Neural progenitor cell (in vitro differentiated cells): Measurements from ENCODE around the gene CSRNP3. TPM values are rescaled to one million over a fixed set of nuclear protein-coding genes. Genes with fewer than 3 reads are reported as not detected.

Experiments used
- DNase-seq: peaks from one replicate; pipeline ENCODE4 v3.0.0-alpha.2; 2016; ENCODE audit warnings: low spot score
- H2AFZ ChIP-seq: fragments of 200-600 bp; sonication (generic); replicated peaks from 2 replicates; pipeline ENCODE4 v1.6.1; 2016; ENCODE audit warnings: antibody characterized with exemption
- H3F3A ChIP-seq: fragments of 200-600 bp; sonication (generic); 2 replicates; pipeline ENCODE4 v1.6.1; 2016; ENCODE audit warnings: antibody characterized with exemption, low read depth
- H3K27ac ChIP-seq: fragments of 200-600 bp; sonication (generic); 2 replicates; pipeline ENCODE4 v1.5.1; 2016; ENCODE audit warnings: mild to moderate bottlenecking
- H3K27me3 ChIP-seq: fragments of 200-600 bp; sonication (generic); 2 replicates; pipeline ENCODE4 v1.6.1; 2016; ENCODE audit warnings: mild to moderate bottlenecking, moderate library complexity
- H3K36me3 ChIP-seq: fragments of 200-600 bp; sonication (generic); 2 replicates; pipeline ENCODE4 v1.5.1; 2016
- H3K4me1 ChIP-seq: fragments of 200-600 bp; sonication (generic); 2 replicates; pipeline ENCODE4 v1.6.1; 2016; ENCODE audit warnings: mixed run types
- H3K4me2 ChIP-seq: fragments of 200-600 bp; sonication (generic); 2 replicates; pipeline ENCODE4 v1.6.1; 2016
- H3K4me3 ChIP-seq: fragments of 200-600 bp; sonication (generic); 2 replicates; pipeline ENCODE4 v1.5.1; 2016
- H3K79me2 ChIP-seq: fragments of 200-600 bp; sonication (generic); 2 replicates; pipeline ENCODE4 v1.6.1; 2016; ENCODE audit warnings: low read depth
- H3K9ac ChIP-seq: fragments of 200-600 bp; sonication (generic); 2 replicates; pipeline ENCODE4 v1.6.1; 2016
- H3K9me3 ChIP-seq: fragments of 200-600 bp; sonication (generic); 2 replicates; pipeline ENCODE4 v1.5.1; 2016; ENCODE audit warnings: low read depth
- H4K20me1 ChIP-seq: fragments of 200-600 bp; sonication (generic); 2 replicates; pipeline ENCODE4 v1.6.1; 2016; ENCODE audit warnings: low read depth
- H3K27ac Mint-ChIP-seq: 3 replicates; pipeline ENCODE4 v1.8.0; 2021; ENCODE audit warnings: mixed read lengths
- H3K27me3 Mint-ChIP-seq: 2 replicates; pipeline ENCODE4 v1.8.0; 2022; ENCODE audit warnings: low read depth, mild to moderate bottlenecking, inconsistent platforms, moderate library complexity, mixed read lengths; ENCODE audit not compliant: insufficient read depth
- H3K36me3 Mint-ChIP-seq: 3 replicates; pipeline ENCODE4 v1.8.0; 2021; ENCODE audit warnings: mixed read lengths
- H3K4me1 Mint-ChIP-seq: 3 replicates; pipeline ENCODE4 v1.8.0; 2021; ENCODE audit warnings: mixed read lengths
- H3K4me3 Mint-ChIP-seq: 3 replicates; pipeline ENCODE4 v1.8.0; 2021; ENCODE audit warnings: mild to moderate bottlenecking, moderate library complexity, mixed read lengths
- H3K9me3 Mint-ChIP-seq: 3 replicates; pipeline ENCODE4 v1.8.0; 2020; ENCODE audit warnings: mixed read lengths
- EZH2 ChIP-seq: fragments of 200-600 bp; sonication (generic); IDR thresholded peaks from 2 replicates; pipeline ENCODE4 v1.6.1; 2017; ENCODE audit warnings: antibody characterized with exemption, mild to moderate bottlenecking, moderate library complexity
- EZH2phosphoT487 ChIP-seq: fragments of 200-600 bp; sonication (generic); IDR thresholded peaks from 2 replicates; pipeline ENCODE4 v1.6.1; 2017; ENCODE audit warnings: antibody characterized with exemption
- total RNA-seq: library from RNA; depleted of rRNA; stranded (reverse); fragments of >200 nt; gene quantifications from 2 replicates; pipeline ENCODE4 v1.2.3, GENCODE V29; 2015; ENCODE audit warnings: low replicate concordance
- TF ChIP-seq, protein P1 (sequence below): fragments of 200-600 bp; sonication (generic); IDR thresholded peaks from 2 replicates; pipeline ENCODE4 v1.5.1; 2017; ENCODE audit warnings: antibody characterized with exemption, mild to moderate bottlenecking

CSRNP3 gene
- total RNA-seq, 1 donor from 2014 or later: 16.9 TPM

DNA sequence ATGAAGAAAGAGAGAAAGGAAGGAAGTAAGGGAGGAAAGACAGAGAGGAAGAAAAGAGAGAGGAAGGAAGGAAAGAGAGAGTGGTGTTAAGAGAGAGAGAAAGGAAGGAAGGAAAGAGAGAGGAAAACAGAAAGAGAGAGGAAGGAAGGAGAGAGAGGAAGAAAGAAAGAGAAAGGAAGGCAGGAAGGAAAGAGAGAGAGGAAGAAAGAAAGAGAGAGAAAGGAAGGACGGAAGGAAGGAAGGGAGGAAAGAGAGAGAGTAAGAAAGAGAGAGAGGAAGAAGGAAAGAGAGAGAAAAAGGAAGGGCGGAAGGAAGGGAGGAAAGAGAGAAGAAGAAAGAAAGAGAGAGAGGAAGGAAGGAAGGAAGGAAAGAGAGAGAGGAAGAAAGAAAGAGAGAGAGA, 197.1 kb downstream of the CSRNP3 start:
- H3K27ac Mint-ChIP-seq: no peak overlapping the region
- Histone ChIP-seq H4K20me1 (no peaks in the 10 kb centered on the region), H3K27me3 (no peaks in the 10 kb centered on the region), H3K4me2 (no peak overlapping the region), H3K9ac (no peak overlapping the region), H3K4me3 (no peak overlapping the region), H2AFZ (no peak overlapping the region), H3K9me3 (no peaks in the 10 kb centered on the region), H3K79me2 (no peaks in the 10 kb centered on the region), H3F3A (no peaks in the 10 kb centered on the region), H3K36me3 (peaks cover 9% of the 10 kb centered on the region), H3K4me1 (no peaks in the 10 kb centered on the region), H3K27ac (no peak overlapping the region)
- H3K36me3 Mint-ChIP-seq: peaks cover 61% of the 10 kb centered on the region
- no peak overlapping the region for H3K4me3 Mint-ChIP-seq
- H3K4me1 Mint-ChIP-seq: no peaks in the 10 kb centered on the region
- DNase-seq: no peak
- peaks cover 3% of the 10 kb centered on the region for H3K9me3 Mint-ChIP-seq
- TF ChIP-seq, protein P1, sequence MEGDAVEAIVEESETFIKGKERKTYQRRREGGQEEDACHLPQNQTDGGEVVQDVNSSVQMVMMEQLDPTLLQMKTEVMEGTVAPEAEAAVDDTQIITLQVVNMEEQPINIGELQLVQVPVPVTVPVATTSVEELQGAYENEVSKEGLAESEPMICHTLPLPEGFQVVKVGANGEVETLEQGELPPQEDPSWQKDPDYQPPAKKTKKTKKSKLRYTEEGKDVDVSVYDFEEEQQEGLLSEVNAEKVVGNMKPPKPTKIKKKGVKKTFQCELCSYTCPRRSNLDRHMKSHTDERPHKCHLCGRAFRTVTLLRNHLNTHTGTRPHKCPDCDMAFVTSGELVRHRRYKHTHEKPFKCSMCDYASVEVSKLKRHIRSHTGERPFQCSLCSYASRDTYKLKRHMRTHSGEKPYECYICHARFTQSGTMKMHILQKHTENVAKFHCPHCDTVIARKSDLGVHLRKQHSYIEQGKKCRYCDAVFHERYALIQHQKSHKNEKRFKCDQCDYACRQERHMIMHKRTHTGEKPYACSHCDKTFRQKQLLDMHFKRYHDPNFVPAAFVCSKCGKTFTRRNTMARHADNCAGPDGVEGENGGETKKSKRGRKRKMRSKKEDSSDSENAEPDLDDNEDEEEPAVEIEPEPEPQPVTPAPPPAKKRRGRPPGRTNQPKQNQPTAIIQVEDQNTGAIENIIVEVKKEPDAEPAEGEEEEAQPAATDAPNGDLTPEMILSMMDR: no peak
- TF ChIP-seq EZH2: no peak
- TF ChIP-seq EZH2phosphoT487: no peak
- no peaks in the 10 kb centered on the region for H3K27me3 Mint-ChIP-seq

DNA sequence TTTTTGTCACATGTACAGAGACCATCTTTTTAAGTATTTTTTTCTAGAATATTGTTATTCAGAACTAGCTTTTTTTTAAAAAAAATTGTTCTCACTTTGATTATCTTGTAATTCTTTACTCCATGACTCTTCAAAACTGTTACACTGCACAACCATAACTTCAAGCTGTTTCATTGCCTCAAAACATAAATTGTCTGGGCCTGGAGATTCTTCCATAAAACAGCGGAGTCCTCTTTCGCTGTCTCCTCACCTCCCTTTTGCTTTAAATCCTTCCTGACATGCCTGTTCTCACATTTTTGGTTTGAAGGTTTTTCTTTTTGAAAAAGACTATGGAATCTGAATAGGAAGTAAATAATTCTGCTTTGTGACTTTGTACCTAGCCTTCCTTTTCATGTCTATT, 197.9 kb downstream of the CSRNP3 start:
- Histone ChIP-seq H3K4me3 (no peak overlapping the region), H3K79me2 (no peaks in the 10 kb centered on the region), H3K9me3 (no peaks in the 10 kb centered on the region), H2AFZ (no peak overlapping the region), H3F3A (no peaks in the 10 kb centered on the region), H3K36me3 (peaks cover 9% of the 10 kb centered on the region), H3K4me2 (no peak overlapping the region), H3K27me3 (no peaks in the 10 kb centered on the region), H3K9ac (no peak overlapping the region), H3K27ac (no peak overlapping the region), H4K20me1 (no peaks in the 10 kb centered on the region), H3K4me1 (no peaks in the 10 kb centered on the region)
- Mint-ChIP-seq H3K27ac (no peak overlapping the region), H3K9me3 (peaks cover 8% of the 10 kb centered on the region), H3K4me1 (no peaks in the 10 kb centered on the region), H3K4me3 (no peak overlapping the region), H3K36me3 (peaks cover 62% of the 10 kb centered on the region), H3K27me3 (no peaks in the 10 kb centered on the region)
- DNase-seq: no peak
- TF ChIP-seq EZH2phosphoT487 (no peak), EZH2 (no peak)
- TF ChIP-seq, protein P1: no peak

DNA sequence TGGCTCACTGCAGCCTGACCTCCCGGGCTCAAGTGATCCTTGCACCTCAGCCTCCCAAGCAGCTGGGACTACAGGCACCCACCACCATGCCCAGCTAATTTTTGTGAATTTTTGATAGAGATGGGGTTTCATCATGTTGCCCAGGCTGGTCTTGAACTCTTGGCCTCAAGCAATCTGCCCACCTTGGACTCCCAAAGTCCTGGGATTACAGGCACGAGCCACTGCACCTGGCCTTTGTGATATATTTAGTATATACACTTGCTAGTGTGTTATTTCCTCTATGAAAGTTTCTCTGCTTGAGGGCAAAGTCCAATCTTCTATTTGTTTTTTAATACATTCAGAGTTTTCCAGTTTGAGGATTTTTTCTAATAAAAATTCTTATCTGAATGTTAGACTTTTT, 205.3 kb downstream of the CSRNP3 start:
- no peak for DNase-seq
- peaks cover 75% of the 10 kb centered on the region for H3K36me3 Mint-ChIP-seq
- no peak overlapping the region for H3K9ac ChIP-seq

More for the DNA sequence above, 205.3 kb downstream of the CSRNP3 start:
- no peaks in the 10 kb centered on the region for H3K27me3 ChIP-seq
- Mint-ChIP-seq H3K4me1 (peaks cover 2% of the 10 kb centered on the region), H3K27me3 (peaks cover 2% of the 10 kb centered on the region), H3K9me3 (peaks cover 8% of the 10 kb centered on the region), H3K4me3 (no peak overlapping the region), H3K27ac (no peak overlapping the region)
- peaks cover 13% of the 10 kb centered on the region for H3K36me3 ChIP-seq
- no peak overlapping the region for H3K4me2 ChIP-seq
- no peaks in the 10 kb centered on the region for H3K79me2 ChIP-seq
- no peaks in the 10 kb centered on the region for H3K9me3 ChIP-seq
- H3K27ac ChIP-seq: no peak overlapping the region
- TF ChIP-seq, protein P1: no peak
- TF ChIP-seq EZH2: no peak
- TF ChIP-seq EZH2phosphoT487: no peak
- H3F3A ChIP-seq: no peaks in the 10 kb centered on the region
- H4K20me1 ChIP-seq: no peaks in the 10 kb centered on the region
- H3K4me1 ChIP-seq: peaks cover 6% of the 10 kb centered on the region
- no peak overlapping the region for H2AFZ ChIP-seq
- H3K4me3 ChIP-seq: no peak overlapping the region
